HL-60/S4 treated with phorbol 12-myristate 13-acetate at 8.2 ng/mL for 4 days and 3 days (cell line): Measurements from ENCODE around the gene MAB21L4.

Experiments used
- in situ Hi-C: fragments of 300-500 bp; cut with MboI; formaldehyde crosslinking; loops from 2 replicates; pipeline ENCODE4 v1.15.0; 2022; ENCODE audit warnings: low sequenced_read_pairs

Gene MAB21L4

DNA sequence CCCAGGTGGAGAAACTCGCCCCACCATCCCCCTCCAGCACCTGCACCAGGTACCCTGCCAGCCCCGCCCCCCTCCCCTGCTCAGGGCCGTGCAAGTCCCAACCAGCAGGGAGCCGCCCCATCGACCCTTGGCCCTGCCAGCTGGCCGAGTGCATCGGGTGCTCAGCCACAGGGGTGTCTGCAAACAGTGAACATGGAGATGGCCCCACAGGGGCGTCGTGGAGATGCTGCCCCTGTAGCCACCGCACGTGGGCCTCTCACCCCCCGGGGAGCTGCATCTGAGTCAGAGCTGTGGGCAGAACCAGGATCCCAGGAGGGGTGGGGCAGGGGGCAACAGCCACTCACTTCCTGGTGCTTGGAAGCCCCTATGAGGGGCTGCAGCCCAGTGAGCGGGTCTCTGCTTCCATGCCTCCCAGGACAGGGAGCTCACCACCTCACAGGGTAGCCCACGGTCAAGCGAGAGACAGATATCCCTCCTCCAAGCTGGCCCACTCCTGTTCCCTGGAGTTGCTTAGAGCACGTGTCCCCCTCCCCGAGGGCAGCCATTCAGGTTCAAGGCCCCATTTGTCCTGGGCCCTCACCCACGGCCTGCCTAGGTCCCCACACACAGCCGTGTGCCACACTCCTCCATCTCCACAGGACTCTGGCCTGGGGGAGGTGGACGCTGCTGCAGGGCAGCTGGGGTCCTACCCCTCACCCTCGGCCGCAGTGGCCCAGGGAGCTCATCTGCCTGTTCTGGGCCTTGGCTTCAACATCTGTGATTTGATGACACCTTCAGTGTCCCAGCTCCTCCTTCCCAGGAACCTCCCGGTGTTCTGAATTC, 1.1 kb upstream of the MAB21L4 start:
- in situ Hi-C loops, result no loop called here

DNA sequence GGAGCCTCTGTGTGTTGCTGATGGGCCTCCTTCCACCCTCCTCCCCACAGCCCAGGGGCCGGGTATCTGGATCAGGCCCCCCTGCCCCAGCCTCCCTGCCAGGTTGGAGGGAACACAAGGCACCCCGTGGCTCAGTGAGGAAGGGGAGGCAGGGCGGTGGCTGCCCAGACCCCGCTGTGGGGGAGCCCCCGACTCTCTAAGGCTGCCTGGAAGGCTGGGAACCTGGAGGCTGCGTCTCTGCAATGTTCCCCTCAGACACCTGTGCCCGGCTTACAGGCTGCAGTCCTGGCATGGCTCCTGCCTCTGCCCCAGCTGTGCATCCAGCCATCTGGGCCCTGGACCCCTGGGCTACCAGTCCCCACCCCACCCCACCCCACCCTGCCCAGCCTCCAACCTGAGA, 438 bp upstream of the MAB21L4 start:
- in situ Hi-C loops, result no loop called here

DNA sequence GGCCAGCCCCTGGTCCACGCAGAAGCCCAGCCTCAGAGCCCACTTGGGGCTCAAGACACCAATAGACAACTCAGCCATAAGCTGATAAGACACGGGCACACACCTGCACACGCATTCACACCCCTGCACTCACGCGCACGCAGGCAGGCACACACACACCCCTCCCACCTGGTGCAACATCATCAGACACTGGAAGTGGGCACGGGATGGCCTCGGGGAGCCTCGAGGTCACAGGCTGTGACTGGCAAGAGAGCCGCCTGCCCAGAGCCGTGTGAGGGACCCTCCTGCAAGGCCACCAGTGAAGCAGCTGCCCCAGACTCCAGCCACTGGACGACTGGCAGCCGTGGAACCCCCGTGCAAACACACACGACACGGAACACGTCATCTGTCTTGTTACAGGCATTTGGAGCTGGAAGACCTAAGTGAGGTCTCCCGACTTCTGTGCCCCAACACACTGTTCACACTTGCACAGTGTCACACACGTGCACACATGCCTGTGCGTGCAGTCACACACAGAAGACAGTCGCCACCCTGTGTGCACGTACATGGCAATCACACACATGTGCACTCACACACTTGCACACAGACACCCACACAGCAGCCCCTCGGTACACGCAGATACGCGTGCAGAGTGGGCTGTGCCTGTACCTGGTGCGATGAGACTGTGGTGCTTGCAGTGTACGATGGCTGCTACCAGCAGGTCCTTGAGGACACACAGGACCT, 959 bp downstream of the MAB21L4 start:
- in situ Hi-C loops, result no loop called here

- in situ Hi-C loops, result no loop called here
Measured at GRCh38 chr2:240894006-240894405, 1.9 kb downstream of the MAB21L4 start.

DNA sequence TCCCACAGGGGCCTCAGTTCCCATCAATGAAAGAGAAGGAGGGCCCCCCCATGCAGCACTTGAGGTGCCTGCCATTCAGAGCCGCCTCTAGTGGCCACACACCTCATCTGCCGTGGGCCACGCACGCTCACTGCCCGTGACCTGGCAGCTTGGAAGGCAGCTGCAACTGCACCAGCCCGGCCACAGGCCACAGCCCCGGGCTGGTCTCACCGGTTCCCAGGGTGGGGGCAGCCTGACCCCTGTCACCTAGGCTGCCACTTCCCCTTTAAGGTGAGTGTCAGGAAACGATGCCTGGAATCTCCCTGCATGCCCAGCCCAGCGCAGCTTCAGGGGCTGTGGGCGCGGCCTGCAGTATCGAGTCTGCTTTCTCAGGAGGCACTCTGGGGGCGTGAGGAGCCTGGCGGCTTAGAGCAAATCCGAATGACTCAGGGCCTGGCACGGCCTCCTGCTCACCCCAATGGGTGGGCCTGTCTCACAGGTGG, 2.6 kb downstream of the MAB21L4 start:
- in situ Hi-C loops, result no loop called here

- in situ Hi-C loops, result no loop called here
Measured at GRCh38 chr2:240892925-240893324, 3.0 kb downstream of the MAB21L4 start.

- in situ Hi-C loops, result no loop called here
Measured at GRCh38 chr2:240892356-240892755, 3.6 kb downstream of the MAB21L4 start.

DNA sequence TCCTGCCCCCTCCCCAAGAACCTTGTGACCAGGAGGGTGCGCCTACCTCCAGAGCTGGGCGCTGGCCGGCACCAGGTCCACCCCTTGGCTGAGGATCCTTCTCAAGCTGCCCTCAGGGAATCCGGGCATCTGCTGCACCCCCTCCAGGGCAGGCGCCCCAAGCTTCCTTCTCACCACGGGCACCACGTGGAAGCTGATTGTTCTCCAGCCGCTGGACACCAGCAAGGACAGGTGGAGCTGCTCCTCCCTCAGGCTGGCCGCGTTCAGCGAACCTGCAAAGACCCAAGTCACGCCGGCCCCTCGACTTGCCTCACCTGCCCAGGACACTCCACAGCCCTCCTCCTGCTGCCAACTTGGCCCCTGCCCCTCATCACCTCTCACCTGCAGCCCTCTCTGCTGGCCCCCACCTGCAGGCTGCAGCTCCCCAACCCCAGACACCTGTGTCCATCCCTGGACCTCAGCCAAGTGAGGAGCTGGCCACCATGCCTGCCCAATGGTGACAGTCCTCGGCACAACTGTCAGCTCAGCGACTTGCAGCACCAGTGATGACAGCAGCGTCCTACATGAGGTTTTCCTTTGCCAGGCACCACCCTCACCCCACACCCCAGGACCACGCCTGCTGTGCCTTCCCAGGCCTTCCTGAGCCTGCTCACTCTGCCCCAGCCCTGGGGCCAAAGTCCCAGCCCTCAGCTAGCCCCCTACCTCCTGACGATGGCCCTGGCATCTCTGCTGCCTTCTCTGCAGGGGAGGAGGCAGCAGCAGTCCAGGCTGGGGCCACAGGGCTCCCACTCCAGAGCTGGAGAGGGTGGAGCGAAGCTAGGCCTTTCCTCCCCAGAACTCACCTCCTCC, 4.2 kb downstream of the MAB21L4 start:
- in situ Hi-C loops, result no loop called here

- in situ Hi-C loops, result no loop called here
Measured at GRCh38 chr2:240890691-240891090, 5.3 kb downstream of the MAB21L4 start.

GRCh38 chr2:240889601-240890560, 6.1 kb downstream of the MAB21L4 start:
- in situ Hi-C loops, result no loop called here

- in situ Hi-C loops, result no loop called here
Measured at GRCh38 chr2:240888890-240889573, 6.9 kb downstream of the MAB21L4 start.

DNA sequence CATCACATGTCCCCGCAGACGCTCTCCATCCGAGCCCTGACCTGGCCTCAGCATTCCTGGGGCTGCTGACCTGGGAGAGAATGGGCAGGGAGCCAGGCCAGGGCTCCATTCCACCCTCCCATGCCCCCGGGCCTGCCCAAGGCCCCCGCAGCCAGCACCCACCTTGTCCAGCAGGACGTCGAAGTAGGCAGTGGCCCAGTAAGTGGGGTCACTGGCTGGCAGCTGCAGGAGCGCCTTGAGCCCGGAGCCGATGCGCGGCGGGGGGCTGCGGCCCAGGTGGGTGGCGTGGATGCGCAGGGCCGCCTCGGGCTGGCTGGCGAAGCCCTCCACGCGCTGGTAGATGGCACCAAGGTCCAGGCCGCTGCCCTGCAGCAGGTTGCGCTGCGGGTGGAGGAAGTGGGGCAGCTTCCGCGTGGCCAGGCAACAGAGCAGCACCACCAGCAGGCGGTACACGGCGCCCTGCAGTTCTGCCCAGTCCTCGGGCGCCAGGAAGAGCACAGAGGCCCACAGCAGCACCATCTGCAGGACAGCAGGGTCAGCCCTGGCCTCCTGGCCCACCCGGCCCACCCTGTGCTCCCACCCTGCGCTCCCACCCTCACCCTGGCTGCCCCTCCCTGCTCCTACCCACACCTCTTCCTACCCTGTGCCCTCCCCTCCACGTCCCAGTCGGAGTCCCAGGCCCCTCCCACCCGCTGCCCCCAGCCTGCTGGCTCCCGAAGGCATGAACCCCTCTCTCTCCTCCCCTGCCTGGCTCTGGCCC, 7.6 kb downstream of the MAB21L4 start:
- in situ Hi-C loops, result no loop called here

GRCh38 chr2:240887631-240888030, 8.3 kb downstream of the MAB21L4 start:
- in situ Hi-C loops, result no loop called here

- in situ Hi-C loops, result no loop called here
Measured at GRCh38 chr2:240886678-240887609, 9.0 kb downstream of the MAB21L4 start.

DNA sequence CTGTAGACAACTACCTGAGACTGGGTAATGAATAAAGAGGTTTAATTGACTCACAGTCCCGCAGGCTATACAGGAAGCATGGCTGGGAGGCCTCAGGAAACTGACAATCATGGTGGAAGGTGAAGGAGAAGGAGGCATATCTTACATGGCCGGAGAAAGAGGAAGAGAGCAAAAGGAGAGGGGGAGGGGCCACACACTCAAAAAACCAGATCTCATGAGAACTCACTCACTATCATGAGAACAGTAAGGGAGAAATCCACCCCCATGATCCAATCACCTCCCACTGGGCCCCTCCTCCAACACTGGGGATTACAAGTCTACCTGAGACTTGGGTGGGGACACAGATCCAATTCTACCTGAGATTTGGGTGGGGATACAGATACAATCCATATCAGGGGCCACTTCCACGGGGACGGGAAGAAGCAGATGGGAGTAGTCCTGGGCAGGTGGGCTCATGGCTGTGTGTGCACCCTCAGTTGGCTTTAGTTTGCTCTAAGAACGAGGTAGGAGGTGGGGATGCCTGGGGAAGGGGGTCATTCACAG, 9.9 kb downstream of the MAB21L4 start:
- in situ Hi-C loops, result no loop called here

DNA sequence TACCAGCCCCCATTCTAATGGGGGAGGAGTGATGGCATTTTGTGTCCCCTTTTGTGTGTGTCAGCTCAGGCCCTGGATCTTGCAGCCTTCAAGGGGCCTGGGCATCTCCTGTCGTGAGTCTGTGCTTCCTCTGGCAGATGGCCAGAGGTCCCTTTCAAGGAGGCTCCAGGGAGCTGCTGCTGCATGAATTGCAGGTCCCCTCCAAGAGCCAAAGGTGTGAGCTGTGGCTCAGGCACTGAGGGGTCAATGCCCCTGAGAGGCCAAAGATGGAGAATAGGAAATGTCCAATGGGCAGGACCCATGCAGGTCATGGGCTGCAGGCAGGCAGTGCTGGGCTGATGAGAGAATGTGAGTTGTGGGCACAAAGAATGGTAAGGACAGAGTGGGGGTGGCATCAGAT, 10.4 kb downstream of the MAB21L4 start:
- in situ Hi-C loops, result no loop called here

- in situ Hi-C loops, result no loop called here
Measured at GRCh38 chr2:240884745-240885144, 11.2 kb downstream of the MAB21L4 start.
